HG03378 (cell line): ENCODE results near the gene BAHD1.

ENCODE experiments used
- ATAC-seq: cut with Tn5 transposase; IDR thresholded peaks from one replicate; pipeline ENCODE4 v1.9.1; 2021; ENCODE audit warnings: mild to moderate bottlenecking, moderate library complexity; ENCODE audit not compliant: unreplicated experiment

Gene BAHD1

DNA sequence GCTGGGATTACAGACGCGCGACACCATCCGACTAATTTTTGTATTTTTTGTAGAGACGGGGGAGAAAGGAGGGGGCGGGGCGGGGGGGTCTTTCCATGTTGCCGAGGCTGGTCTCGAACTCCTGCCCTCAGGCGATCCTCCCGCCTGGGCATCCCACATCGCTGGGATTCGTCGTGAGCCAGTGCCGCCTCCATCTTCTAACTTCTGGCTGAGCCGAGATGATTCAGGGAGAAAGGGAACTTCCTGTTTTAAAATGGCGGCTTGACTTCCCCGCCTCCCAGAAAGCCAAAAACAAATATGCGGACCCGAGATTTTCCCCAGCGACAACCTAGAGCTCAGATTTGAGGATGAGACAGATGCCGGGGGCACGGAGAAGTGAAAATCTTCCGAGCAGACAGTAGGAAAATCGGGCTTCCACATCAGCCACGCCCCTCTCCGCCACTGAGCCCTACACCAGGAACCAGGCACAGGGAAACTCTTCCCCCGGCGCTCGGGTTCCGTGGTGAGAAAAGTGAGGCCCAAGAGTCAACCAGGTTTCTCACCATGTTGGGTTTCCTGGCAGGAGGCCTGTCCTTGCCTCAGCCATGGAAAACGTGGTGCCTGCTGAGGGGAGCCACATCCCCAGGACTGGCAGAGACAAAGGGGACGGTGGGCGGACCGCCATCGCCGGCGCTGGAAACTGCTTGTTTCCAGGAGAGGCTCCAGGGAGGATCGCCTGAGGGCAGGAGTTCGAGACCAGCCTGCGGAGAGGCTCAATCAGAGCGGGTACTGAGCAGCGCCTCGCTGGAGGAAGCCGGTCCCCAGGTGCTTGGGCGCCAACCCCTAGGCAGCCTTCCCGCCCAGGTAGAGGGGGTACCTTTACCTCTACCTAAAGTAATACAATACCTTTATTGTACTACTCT, 48.8 kb downstream of the BAHD1 start:
- no peak for ATAC-seq

DNA sequence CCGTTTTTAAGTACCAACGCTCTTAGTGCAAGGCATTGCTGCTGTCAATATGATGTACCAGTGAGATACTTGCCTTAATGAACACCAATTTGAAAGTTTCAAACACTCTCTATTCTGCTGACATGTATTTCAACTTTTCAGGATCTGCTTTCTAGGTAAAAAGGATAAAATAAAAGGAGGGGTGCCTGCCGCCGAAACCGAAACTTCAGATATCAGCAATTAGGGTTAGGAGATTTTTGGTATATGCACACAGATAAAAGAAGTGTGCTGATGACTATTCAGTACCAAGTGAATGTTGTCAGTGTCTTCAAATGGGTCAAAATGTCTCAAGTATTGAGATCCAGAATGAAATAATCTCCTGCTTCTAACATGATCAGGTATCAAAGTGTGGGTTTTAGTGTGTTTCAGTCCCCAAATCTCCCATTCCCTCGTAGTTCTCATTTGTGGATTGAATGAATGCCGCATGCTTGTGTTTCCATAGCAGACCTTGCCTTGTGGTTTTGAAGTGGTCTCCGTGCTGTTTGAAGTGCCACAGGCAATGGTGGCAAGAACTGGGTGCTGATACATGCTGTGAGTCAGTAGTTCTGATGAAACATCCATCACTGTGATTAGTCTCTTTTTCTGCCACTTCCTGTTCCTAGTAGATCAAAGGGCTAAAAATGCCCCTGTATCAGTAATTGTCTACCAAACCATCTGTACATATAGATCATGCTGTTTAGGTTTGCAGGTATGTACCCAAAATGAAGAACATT, 52.5 kb downstream of the BAHD1 start:
- ATAC-seq = no peak

DNA sequence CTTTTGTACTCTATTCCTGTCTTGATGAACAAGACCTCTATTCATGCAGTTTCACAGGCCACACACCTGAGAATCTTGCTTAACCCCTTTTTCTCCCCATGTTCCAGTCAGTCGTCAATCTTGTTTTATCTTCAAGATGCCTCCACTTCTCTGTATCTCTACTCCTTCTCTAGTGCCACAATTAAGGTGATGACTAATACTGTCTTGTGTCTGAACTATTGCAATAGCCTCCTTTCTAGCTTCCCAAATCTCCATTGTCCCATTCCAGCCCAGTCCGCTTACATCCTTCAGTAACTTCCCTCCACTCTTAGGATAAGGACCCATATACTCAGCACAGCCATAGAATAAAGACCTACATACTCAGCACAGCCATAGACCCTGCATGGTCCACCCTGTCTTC, 54.8 kb downstream of the BAHD1 start:
- ATAC-seq = no peak

DNA sequence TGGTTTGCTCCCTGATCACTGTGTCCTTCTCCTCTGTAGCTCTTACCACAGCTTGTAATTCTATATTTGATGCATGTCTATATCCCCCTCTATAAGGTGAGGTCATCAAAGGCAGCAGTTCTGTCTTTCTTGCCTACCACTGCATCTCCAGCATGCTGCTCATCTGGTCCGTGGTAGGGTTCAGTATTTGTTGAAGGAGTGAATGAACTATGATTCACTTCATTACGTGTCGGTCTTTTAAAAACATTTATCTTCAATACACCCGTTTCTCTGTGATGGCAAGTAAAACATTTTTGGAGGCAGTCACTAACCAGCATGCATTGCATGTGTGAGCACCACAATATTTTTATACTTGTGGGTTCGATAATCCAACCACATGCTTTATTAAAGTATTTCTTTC, 57.7 kb downstream of the BAHD1 start:
- ATAC-seq = no peak

DNA sequence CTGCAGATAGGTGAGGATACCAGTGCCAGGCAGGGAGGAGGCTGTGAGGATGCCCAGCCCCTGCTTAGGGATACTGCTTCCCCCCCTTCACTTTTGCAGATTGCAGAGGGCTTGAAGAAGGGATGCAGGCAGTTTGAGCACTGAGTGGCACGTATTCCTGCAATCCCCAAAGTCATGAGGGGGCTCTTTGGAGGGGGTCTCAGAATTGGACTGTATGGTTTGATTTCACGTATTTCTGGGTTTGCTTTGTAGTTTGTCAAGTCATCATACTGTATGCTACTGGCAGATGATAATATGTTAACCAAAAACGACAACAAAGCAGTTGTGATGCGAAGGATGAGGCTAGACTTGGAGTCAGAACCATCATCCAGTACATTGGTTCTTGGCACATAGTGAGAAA, 58.1 kb downstream of the BAHD1 start:
- no peak for ATAC-seq

DNA sequence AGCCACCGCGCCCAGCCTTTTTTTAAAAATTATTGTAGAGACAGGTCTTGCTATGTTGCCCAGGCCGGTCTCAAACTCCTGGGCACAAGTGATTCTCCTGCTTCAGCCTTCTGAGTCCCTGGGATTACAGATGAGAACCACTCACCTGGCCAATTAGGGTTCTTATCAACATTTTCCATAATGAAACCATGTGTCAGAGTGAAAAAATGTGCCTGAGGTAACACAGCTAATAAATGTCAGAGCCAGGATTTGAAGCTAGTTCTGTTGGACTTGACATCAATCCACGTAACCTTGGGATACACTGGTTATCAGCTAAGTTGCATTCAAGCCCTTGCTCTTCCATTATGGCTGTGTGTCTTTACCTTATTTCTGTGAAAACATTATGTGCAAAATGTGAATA, 59.2 kb downstream of the BAHD1 start:
- ATAC-seq = no peak

DNA sequence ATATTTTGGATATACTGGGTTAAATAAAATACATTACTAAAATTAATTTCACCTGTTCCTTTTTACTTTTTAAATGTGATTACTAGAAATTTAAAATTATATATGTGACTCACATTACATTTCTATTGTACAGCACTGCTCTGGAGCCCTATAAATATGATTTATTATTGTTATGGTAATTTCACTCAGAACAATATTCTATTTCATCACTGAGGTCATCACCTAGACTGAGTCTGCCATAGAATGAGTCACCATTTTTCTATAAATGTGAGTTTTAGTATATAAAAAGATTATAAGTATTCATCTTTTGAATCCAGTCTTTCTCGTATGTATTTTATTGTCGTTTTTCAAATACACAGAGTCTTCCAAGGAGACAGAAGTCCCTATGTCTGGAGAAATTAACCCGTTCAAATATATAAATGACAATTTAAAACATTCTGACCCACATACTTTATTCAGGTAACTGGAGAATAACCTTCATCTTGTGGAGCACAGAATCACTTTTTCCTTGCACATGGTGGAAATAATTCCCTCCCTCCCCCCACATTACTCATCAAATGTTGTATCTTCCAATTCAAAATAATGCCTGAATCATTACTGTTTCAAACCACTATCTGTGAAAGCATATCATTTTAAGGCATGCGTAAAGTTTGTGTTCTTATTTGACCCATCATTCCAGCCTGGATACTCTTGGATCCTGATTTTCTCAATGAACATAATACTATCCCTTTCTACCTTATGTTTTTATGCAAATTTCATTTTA, 60.0 kb downstream of the BAHD1 start:
- ATAC-seq = no peak

DNA sequence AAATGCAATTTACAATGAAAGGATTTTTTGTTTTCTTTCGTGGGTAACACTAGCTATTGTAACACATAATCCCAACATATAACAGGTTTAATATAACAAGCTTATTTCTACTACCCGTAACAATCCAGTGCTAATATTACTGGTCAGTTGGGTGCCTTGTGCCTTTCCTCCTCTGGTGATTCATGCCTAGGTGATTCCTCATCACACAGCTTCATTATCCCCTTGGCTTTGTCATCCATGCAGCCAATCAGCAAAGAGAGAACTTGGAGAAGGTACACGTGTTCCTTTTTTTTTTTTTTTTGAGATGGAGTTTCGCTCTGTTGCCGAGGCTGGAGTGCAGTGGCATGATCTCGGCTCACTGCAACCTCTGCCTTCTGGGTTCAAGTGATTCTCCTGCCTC, 60.7 kb downstream of the BAHD1 start:
- ATAC-seq = no peak

DNA sequence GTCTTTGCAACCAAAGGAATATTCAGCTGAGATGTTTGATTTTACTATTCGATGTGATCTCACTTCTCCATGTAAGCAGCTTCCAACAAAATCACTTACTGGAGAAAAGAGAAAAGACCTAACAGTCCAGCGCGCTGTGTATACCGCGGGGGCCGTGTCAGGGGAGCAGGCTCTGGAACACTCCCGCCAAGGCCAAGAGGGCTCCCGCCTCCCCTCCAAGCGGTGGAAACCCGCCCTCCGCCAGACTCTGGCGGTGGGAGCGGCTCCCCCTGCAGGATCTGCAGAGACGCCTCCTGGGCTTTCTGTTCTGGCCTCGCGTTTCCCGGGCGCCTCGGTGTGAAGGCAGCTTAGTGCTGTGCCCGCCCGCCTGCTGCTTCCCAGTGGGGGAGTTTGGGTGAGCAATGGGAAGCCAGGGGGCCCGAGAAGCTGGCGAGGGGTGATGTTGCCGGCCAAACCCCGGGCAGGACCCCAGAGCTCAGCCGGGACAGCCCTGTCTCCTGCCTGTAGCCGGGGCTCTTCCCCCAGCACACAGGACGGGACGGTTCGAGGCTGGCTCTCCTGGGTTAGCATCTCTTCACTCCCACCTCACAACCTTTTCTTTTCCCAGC, 66.3 kb downstream of the BAHD1 start:
- no peak for ATAC-seq

DNA sequence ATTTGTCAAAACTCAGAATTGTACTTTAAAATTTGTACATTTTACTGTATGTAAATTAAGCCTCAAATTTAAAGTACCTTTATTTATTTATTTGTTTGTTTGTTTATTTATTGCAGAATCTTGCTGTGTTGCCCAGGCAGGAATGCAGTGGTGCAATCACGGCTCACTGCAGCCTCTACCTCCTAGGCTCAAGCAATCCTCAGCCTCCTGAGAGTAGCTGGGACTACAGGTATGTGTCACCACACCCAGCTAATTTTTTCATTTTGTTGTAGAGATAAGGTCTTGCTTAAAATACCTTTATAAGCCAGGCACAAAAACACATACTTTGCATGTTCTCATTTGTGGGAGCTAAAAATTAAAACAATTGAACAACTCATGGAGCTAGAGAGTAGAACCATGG, 67.5 kb downstream of the BAHD1 start:
- ATAC-seq = no peak

DNA sequence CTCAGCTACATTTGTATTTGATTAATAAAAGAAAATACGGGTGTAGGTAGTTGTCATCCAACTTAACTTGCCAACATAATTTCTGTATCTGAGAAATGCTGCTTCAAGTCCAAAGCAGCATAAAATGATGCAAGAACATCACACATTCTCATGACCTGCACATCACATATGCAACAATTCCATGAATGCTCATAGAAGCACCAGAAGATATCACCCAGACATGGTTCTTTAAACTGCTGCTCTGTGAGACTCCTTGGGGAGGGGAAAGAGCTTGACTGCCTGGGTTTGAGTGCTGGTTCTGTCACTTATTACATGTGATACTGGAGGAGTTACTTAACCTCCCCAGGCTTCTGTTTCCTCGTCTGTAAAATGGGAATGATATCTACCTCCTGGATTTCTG, 69.4 kb downstream of the BAHD1 start:
- no peak for ATAC-seq

DNA sequence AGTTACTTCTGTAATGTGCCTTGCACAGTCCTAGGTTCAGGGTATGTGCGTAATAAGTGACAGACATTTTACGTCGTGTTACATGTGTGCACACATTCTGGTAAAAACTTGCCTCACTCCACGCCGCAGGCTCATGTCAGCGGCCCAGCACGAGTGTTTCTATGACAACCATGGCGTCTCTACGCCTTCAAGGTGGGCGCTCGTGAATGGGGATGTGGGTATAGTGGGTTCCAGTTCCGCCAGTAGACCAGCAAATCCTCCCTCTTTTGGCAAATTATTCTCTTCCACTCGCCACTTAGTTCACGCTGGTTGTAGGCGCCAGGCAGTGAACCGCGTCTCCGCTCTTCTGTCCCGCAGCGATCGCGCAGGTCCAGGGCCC, 70.3 kb downstream of the BAHD1 start:
- ATAC-seq = no peak

DNA sequence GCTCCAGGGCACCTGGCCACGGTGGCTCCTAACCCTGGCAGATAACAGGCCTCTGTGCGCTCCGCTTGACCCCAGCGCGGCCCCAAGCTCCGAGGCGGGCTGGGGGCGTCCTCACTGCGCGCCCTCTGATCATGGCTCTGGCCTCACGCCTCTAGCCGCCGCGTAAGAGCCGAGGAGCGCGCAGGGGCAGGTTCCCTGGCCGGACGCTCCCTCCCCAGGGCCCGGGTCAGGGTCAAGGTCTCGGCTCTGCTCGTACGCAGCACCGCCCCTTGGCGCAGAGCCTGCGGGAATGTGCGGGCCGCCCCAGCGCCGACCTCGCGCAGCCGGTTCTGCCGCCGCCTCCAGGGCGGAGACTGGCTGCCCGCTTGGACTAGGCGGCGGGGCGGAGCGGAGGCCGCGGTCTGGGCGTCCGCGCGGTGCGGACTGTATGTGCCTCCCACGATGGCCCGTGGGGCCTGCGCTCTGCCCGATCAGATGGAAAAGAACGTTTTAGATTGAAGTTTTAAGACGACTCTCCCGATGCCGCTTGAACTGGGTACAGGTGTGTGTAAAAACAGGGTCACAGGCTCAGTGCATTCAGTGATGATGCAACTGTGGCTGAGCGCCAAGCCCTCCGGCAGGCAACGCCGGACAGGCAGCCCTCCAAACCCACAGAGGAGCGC, 70.8 kb downstream of the BAHD1 start:
- ATAC-seq = no peak

DNA sequence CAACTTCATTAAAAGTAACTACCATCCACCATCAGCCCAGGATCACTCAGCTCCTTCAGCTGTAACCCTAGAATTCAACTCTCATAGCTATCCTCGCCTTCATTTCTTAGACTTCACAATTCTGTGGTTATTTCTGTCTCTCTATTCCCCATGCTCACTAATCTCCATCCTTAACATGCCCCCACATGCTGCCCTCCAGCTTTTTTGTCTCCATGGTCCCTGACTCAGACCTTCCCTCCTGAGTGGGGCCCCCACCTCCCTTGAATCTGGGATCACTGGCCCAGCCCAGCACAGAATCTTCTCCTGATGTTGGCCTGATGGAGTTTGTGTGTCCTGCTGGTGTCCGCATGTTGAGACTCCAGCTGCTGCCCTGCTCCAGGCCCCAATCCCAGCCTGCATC, 71.7 kb downstream of the BAHD1 start:
- no peak for ATAC-seq

DNA sequence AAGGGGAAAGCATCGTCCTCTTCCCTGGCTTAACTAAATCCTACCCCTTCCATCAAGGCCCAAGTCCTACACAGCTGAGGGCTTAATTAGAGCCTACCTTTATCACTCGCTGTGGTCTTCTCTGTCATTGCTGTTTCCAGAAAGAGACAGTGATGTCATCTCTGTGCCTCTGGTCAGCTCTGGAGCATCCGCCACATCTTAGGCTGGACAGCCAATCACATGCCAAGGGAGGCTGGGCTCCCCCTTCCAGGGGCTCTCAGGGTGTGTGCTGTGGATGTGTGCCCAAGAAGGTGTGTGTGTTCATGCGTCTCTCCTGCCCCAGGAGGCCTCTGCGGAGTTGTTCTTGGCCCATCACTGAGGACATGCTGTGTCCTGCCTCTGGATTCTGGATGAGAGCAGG, 72.9 kb downstream of the BAHD1 start:
- no peak for ATAC-seq

DNA sequence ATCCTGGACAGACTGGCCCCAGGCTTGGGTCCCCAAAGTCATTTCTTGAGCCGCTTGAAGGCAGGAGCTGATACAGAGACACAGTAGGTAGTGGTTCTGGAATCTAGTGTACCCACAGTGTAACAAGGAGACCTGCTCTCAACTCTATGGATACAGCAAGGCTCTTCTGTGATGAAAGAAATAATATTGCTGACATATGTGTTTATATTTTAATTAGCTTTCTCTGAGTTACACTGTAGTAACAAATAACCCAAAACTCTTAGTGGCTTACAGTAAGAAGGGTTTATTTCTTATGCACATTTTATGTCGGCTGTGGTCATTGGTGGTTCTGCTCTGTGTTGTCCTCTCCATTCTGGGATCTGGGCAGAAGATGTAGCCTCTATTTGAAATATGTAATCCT, 75.6 kb downstream of the BAHD1 start:
- ATAC-seq = no peak
